Sigmoid colon (tissue), 4 donors: Measurements from ENCODE around the gene CCDC78.

Experiments
- EP300 ChIP-seq, 4 donors: sonication (generic); formaldehyde crosslinking; IDR thresholded peaks; one replicate each; pipeline ENCODE4 v1.6.1; 2017; ENCODE audit warnings: antibody characterized with exemption in 4 of 4
- POLR2AphosphoS5 ChIP-seq, 4 donors: sonication (generic); formaldehyde crosslinking; IDR thresholded peaks; one replicate each; pipeline ENCODE4 v1.6.1; 2017; ENCODE audit warnings: antibody characterized with exemption in 4 of 4
- TF ChIP-seq, protein P1 (sequence below), 4 experiments: fragments of 450-650 bp in 3 of 4; fragments of 200-600 bp in 1 of 4; IDR thresholded peaks; one replicate each; pipeline ENCODE4 v1.5.1; 2016 to 2019; ENCODE audit warnings: antibody characterized with exemption in 4 of 4, mild to moderate bottlenecking in 3 of 4, moderate library complexity in 2 of 4

DNA sequence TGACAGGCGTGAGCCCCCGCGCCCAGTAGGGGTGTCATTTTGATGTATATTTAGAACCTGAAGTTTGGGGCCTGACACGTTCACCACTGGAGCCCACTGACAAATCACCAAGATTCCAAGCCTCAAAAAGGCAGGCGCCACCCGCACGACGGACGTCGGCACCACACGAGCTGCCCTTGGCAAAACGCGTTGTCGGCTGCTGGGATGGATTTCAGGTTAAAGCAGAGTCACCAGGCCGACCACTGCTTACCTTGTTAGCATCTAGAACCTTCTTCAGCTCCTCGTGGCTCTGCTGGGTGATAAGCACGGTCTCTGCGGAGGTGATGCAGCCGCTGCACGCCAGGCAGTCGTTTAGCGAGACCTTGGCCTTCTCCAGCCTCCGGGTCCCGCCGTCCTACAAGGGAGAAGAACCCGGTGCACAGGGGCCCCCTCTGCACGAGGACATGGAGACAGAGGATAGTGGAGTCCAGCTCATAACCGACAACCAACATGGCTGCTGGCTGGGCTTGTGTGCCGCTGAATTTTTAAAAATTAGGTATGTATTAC is 10.8 kb upstream of the CCDC78 start:
- TF ChIP-seq, protein P1, sequence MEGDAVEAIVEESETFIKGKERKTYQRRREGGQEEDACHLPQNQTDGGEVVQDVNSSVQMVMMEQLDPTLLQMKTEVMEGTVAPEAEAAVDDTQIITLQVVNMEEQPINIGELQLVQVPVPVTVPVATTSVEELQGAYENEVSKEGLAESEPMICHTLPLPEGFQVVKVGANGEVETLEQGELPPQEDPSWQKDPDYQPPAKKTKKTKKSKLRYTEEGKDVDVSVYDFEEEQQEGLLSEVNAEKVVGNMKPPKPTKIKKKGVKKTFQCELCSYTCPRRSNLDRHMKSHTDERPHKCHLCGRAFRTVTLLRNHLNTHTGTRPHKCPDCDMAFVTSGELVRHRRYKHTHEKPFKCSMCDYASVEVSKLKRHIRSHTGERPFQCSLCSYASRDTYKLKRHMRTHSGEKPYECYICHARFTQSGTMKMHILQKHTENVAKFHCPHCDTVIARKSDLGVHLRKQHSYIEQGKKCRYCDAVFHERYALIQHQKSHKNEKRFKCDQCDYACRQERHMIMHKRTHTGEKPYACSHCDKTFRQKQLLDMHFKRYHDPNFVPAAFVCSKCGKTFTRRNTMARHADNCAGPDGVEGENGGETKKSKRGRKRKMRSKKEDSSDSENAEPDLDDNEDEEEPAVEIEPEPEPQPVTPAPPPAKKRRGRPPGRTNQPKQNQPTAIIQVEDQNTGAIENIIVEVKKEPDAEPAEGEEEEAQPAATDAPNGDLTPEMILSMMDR (IDR thresholded peaks at IDR 0.05), result no peak
- TF ChIP-seq POLR2AphosphoS5 (IDR thresholded peaks at IDR 0.05), result no peak
- TF ChIP-seq EP300 (IDR thresholded peaks at IDR 0.05), result no peak
